Smooth muscle cell of the pulmonary artery (primary cell): Measurements from ENCODE around the gene WFIKKN2. TPM values are rescaled to one million over a fixed set of nuclear protein-coding genes. Genes with fewer than 3 reads are reported as not detected.

Experiments used
- total RNA-seq: library from RNA; depleted of rRNA; stranded (reverse); fragments of >200 nt; gene quantifications from 2 replicates; pipeline ENCODE4 v1.2.3, GENCODE V29; 2014

Gene WFIKKN2, protein sequence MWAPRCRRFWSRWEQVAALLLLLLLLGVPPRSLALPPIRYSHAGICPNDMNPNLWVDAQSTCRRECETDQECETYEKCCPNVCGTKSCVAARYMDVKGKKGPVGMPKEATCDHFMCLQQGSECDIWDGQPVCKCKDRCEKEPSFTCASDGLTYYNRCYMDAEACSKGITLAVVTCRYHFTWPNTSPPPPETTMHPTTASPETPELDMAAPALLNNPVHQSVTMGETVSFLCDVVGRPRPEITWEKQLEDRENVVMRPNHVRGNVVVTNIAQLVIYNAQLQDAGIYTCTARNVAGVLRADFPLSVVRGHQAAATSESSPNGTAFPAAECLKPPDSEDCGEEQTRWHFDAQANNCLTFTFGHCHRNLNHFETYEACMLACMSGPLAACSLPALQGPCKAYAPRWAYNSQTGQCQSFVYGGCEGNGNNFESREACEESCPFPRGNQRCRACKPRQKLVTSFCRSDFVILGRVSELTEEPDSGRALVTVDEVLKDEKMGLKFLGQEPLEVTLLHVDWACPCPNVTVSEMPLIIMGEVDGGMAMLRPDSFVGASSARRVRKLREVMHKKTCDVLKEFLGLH
- 0.07 TPM in 2 replicates for total RNA-seq

GRCh38 chr17:50835301-50836234 lies at the start of gene WFIKKN2:
TSS of gene WFIKKN2 (plus strand) at chr17:50835586. CDS start at chr17:50835938, 352 bp downstream.

GRCh38 chr17:50866261-50866949 lies 31.0 kb downstream of the WFIKKN2 start, which contains the start of gene TOB1:
TSS of gene TOB1 (minus strand) at chr17:50866354. CDS start at chr17:50864017, 2,337 bp downstream.

Other genes starting within 250 kb of the WFIKKN2 start
- gene ABCC3, start 200.7 kb upstream of the WFIKKN2 start, total RNA-seq: 18.2 and 29.7 TPM in 2 replicates
- gene ANKRD40, start 127.7 kb upstream of the WFIKKN2 start, total RNA-seq: 28.4 and 30.6 TPM in 2 replicates
- 18.5 and 20.4 TPM in 2 replicates for gene LUC7L3, start 116.0 kb upstream of the WFIKKN2 start, total RNA-seq
- gene ANKRD40CL, start 68.1 kb upstream of the WFIKKN2 start, total RNA-seq: not detected in 2 replicates
- 15.4 and 19.0 TPM in 2 replicates for gene TOB1, start 30.8 kb downstream of the WFIKKN2 start, total RNA-seq